ENCODE data around the gene SCAMP2. TPM values are rescaled to one million over a fixed set of nuclear protein-coding genes. Genes with fewer than 3 reads are reported as not detected.

SCAMP2 gene
- total RNA-seq, 1 experiment from 2014 or later, result 38.0 TPM

GRCh38 chr15:74795966-74796625 lies 77.1 kb downstream of the SCAMP2 start:
- no peak for ATAC-seq
- CTCF ChIA-PET, result interaction anchor here (1.1 to 4.9 kb wide), 2 partner anchors 21 to 25 kb away, joined by 3 to 101 read pairs; no protein-coding TSS in a partner anchor
- H3K27ac Mint-ChIP-seq, result no peak overlapping the region
- peaks cover 19% of the 10 kb centered on the region for H3K4me1 Mint-ChIP-seq
- no peaks in the 10 kb centered on the region for H3K36me3 Mint-ChIP-seq
- H3K9me3 Mint-ChIP-seq, result no peaks in the 10 kb centered on the region
- POLR2A ChIA-PET, result no interaction called here
- TF ChIP-seq STAT6 (CRISPR knock-in tag; conservative IDR thresholded peaks at IDR 0.05; ENCODE audit: low read depth) (no peak), ZNF121 (CRISPR knock-in tag; IDR thresholded peaks at IDR 0.05) (no peak), NR2C2 (CRISPR knock-in tag; IDR thresholded peaks at IDR 0.05) (no peak), ZNF512 (CRISPR knock-in tag; IDR thresholded peaks at IDR 0.05; ENCODE audit: borderline replicate concordance) (no peak), MLX (CRISPR knock-in tag; IDR thresholded peaks at IDR 0.05) (no peak), FOXJ3 (CRISPR knock-in tag; IDR thresholded peaks at IDR 0.05; ENCODE audit: borderline replicate concordance) (no peak), ATF2 (CRISPR knock-in tag; IDR thresholded peaks at IDR 0.05; ENCODE audit: borderline replicate concordance, low read depth) (no peak), ZNF416 (CRISPR knock-in tag; IDR thresholded peaks at IDR 0.05) (no peak), SOX15 (CRISPR knock-in tag; IDR thresholded peaks at IDR 0.05) (no peak), RORB (CRISPR knock-in tag; IDR thresholded peaks at IDR 0.05) (no peak), GRHL2 (CRISPR knock-in tag; IDR thresholded peaks at IDR 0.05; ENCODE audit: insufficient replicate concordance, severe bottlenecking) (no peak)
- no peak overlapping the region for H3K4me3 Mint-ChIP-seq
- no peaks in the 10 kb centered on the region for H3K27me3 Mint-ChIP-seq (ENCODE audit: low read depth)
- no peak for DNase-seq (ENCODE audit: low spot score)

GRCh38 chr15:74794970-74795349 lies 78.2 kb downstream of the SCAMP2 start:
- Mint-ChIP-seq H3K9me3 (no peaks in the 10 kb centered on the region), H3K4me1 (peaks cover 18% of the 10 kb centered on the region), H3K36me3 (no peaks in the 10 kb centered on the region), H3K4me3 (no peak overlapping the region), H3K27ac (no peak overlapping the region; the same call in 1 of the 2 replicates), H3K27me3 (ENCODE audit: low read depth) (no peaks in the 10 kb centered on the region)
- DNase-seq (ENCODE audit: low spot score) (no peak), ATAC-seq (no peak)
- CTCF ChIA-PET, result interaction anchor here (1.1 to 3.7 kb wide), 2 partner anchors 22 to 24 kb away, joined by 3 to 79 read pairs; no protein-coding TSS in a partner anchor
- POLR2A ChIA-PET, result no interaction called here
- TF ChIP-seq HMGXB4 (CRISPR knock-in tag; IDR thresholded peaks at IDR 0.05) (no peak), JAZF1 (CRISPR knock-in tag; IDR thresholded peaks at IDR 0.05) (no peak), ATF2 (CRISPR knock-in tag; IDR thresholded peaks at IDR 0.05; ENCODE audit: borderline replicate concordance, low read depth) (no peak), IRF1 (CRISPR knock-in tag; IDR thresholded peaks at IDR 0.05) (no peak), JUN (CRISPR knock-in tag; IDR thresholded peaks at IDR 0.05) (no peak), PRRX2 (CRISPR knock-in tag; IDR thresholded peaks at IDR 0.05) (no peak), ATF6 (CRISPR knock-in tag; IDR thresholded peaks at IDR 0.05) (no peak), E2F1 (CRISPR knock-in tag; IDR thresholded peaks at IDR 0.05) (no peak), ELF4 (CRISPR knock-in tag; IDR thresholded peaks at IDR 0.05; ENCODE audit: low read depth) (no peak), ATF1 (CRISPR knock-in tag; IDR thresholded peaks at IDR 0.05) (no peak)

Measured in WTC11 (cell line).